ENCODE data around the gene BRPF1. TPM values are rescaled to one million over a fixed set of nuclear protein-coding genes. Genes with fewer than 3 reads are reported as not detected.

The BRPF1 gene
- total and polyA plus RNA-seq, 10 donors, result 5.5 to 31.9 (median 26.6) TPM

DNA sequence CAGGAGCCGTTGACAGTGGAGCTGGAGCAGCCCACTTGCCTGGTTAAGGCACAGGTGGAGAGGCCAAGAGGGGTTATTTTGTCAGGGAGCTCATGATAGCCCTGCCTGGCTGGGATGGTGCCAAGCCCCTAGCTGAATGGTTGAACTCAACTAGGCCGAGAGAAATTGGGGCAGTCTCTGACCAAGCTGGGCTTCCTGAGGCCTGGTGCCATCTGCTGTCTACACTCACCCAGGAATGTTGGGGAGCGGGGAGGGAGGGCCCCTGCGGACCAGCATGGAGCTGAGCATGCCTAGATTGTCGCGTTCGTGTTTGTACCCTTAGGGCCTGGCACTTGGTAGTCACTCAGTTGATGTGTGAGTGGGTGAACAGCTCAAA lies 1.2 kb downstream of the BRPF1 start:
- peak overlapping the region in 6 of 8 donors; percentile 91 to 98 (median 95) for H3K27ac ChIP-seq

GRCh38 chr3:9736831-9737230 lies 5.3 kb downstream of the BRPF1 start:
- H3K4me1 ChIP-seq, result peaks cover 16 to 69% (median 46%) of the 10 kb centered on the region in 6 donors
- DNase-seq, result no peak
- intact Hi-C loops (cut with DNase I; ENCODE audit: low total_unique reads), result no loop called here
- H3K4me3 ChIP-seq, result no peak overlapping the region
- no peaks in the 10 kb centered on the region for H3K27me3 ChIP-seq (replicated peaks in 1 of 7)
- H3K9me3 ChIP-seq, result no peaks in the 10 kb centered on the region
- H3K27ac ChIP-seq, result no peak overlapping the region
- no peak for TF ChIP-seq POLR2A (IDR thresholded peaks at IDR 0.05)
- TF ChIP-seq, protein P1, sequence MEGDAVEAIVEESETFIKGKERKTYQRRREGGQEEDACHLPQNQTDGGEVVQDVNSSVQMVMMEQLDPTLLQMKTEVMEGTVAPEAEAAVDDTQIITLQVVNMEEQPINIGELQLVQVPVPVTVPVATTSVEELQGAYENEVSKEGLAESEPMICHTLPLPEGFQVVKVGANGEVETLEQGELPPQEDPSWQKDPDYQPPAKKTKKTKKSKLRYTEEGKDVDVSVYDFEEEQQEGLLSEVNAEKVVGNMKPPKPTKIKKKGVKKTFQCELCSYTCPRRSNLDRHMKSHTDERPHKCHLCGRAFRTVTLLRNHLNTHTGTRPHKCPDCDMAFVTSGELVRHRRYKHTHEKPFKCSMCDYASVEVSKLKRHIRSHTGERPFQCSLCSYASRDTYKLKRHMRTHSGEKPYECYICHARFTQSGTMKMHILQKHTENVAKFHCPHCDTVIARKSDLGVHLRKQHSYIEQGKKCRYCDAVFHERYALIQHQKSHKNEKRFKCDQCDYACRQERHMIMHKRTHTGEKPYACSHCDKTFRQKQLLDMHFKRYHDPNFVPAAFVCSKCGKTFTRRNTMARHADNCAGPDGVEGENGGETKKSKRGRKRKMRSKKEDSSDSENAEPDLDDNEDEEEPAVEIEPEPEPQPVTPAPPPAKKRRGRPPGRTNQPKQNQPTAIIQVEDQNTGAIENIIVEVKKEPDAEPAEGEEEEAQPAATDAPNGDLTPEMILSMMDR (IDR thresholded peaks at IDR 0.05 in 8 of 11, conservative IDR thresholded peaks at IDR 0.05 in 3 of 11), result no peak
- TF ChIP-seq POLR2AphosphoS5 (IDR thresholded peaks at IDR 0.05), result no peak
- peaks cover 5 to 80% (median 71%) of the 10 kb centered on the region in 6 donors for H3K36me3 ChIP-seq
- WGBS, 5 donors, result 81 to 97% (median 89%) methylated on average over 2 of the region's 2 CpGs

More for the DNA sequence above, 1.2 kb downstream of the BRPF1 start:
- 46 to 54% (median 50%) methylated on average over 6 to 7 of the region's 7 CpGs for WGBS, 5 donors
- no peaks in the 10 kb centered on the region for H3K9me3 ChIP-seq
- peaks cover 22 to 71% (median 53%) of the 10 kb centered on the region in 6 donors for H3K4me1 ChIP-seq
- peaks cover 0 to 39% (median 30%) of the 10 kb centered on the region in 6 donors for H3K36me3 ChIP-seq
- TF ChIP-seq POLR2A (IDR thresholded peaks at IDR 0.05), result no peak
- TF ChIP-seq, protein P1 (IDR thresholded peaks at IDR 0.05 in 8 of 11, conservative IDR thresholded peaks at IDR 0.05 in 3 of 11), result no peak
- TF ChIP-seq POLR2AphosphoS5 (IDR thresholded peaks at IDR 0.05), result no peak
- H3K27me3 ChIP-seq (replicated peaks in 1 of 7), result no peaks in the 10 kb centered on the region
- H3K4me3 ChIP-seq, result peak overlapping the region; percentile 66 to 99 (median 96)
- intact Hi-C loops (cut with DNase I; ENCODE audit: low total_unique reads), result no loop called here
- no peak for DNase-seq

DNA sequence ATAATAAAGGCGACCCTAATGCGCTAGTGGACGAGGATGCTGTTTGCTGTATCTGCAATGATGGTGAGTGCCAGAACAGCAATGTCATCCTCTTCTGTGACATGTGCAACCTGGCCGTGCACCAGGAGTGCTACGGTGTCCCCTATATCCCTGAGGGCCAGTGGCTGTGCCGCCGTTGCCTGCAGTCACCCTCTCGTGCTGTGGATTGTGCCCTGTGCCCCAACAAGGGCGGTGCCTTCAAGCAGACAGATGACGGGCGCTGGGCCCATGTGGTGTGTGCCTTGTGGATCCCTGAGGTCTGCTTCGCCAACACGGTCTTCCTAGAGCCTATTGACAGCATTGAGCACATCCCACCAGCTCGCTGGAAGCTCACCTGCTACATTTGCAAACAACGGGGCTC lies 7.6 kb downstream of the BRPF1 start:
- no peaks in the 10 kb centered on the region for H3K9me3 ChIP-seq
- TF ChIP-seq, protein P1 (IDR thresholded peaks at IDR 0.05 in 8 of 11, conservative IDR thresholded peaks at IDR 0.05 in 3 of 11), result no peak
- TF ChIP-seq POLR2AphosphoS5 (IDR thresholded peaks at IDR 0.05), result peak in 1 of 3 donors; percentile 42
- 93 to 97% (median 95%) methylated on average over 12 to 15 of the region's 15 CpGs for WGBS, 5 donors
- peaks cover 3 to 47% (median 24%) of the 10 kb centered on the region in 6 donors for H3K4me1 ChIP-seq
- no peak for DNase-seq
- intact Hi-C loops (cut with DNase I; ENCODE audit: low total_unique reads), result no loop called here
- peaks cover 8 to 100% (median 94%) of the 10 kb centered on the region in 6 donors for H3K36me3 ChIP-seq
- H3K27me3 ChIP-seq (replicated peaks in 1 of 7), result no peaks in the 10 kb centered on the region
- no peak overlapping the region for H3K4me3 ChIP-seq
- no peak overlapping the region for H3K27ac ChIP-seq

DNA sequence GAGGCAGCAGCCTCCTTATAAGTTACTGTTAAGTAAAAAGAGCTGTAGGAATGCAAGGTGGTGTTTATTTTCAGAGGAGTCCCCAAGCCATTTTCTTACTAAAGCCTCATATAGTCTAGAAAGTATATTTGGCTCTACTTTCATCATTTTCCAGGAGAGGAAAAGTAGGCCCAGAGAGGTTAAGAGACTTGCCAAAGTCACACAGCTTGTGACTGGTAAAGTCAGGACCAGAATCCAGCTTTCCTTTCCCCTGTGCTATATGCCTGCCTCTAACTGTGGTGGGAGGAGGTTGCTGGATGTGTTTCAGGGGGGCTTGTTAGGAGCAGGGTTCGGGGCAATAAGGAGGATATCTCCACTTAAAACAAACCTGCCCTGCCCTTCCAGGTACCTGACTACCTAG lies 11.0 kb downstream of the BRPF1 start:
- intact Hi-C loops (cut with DNase I; ENCODE audit: low total_unique reads), result no loop called here
- H3K36me3 ChIP-seq, result peaks cover 14 to 100% (median 99%) of the 10 kb centered on the region in 6 donors
- DNase-seq, result no peak
- no peak overlapping the region for H3K4me3 ChIP-seq
- no peaks in the 10 kb centered on the region for H3K27me3 ChIP-seq (replicated peaks in 1 of 7)
- TF ChIP-seq, protein P1 (IDR thresholded peaks at IDR 0.05 in 8 of 11, conservative IDR thresholded peaks at IDR 0.05 in 3 of 11), result no peak
- no peak for TF ChIP-seq POLR2AphosphoS5 (IDR thresholded peaks at IDR 0.05)
- TF ChIP-seq POLR2A (IDR thresholded peaks at IDR 0.05), result no peak
- no peak overlapping the region for H3K27ac ChIP-seq
- peaks cover 0 to 14% (median 3%) of the 10 kb centered on the region in 6 donors for H3K4me1 ChIP-seq
- 82 to 95% (median 89%) methylated on average over 1 of the region's 1 CpG for WGBS, 5 donors
- no peaks in the 10 kb centered on the region for H3K9me3 ChIP-seq

Data from spleen (tissue), 11 donors.